B cell (primary cell): ENCODE measurements around the gene NUB1. TPM values are rescaled to one million over a fixed set of nuclear protein-coding genes. Genes with fewer than 3 reads are reported as not detected.

Source experiments
- ATAC-seq: fragments of 200-7000 bp; cut with Tn5 transposase; one replicate; pipeline ENCODE4 v1.10.0; 2021; ENCODE audit warnings: low read depth, mild to moderate bottlenecking, moderate number of reproducible peaks, moderate library complexity
- CTCF ChIA-PET: fragments of 350-600 bp; sonication (Branson Sonifier 250); formaldehyde crosslinking; loops from one replicate; lab custom pipeline; 2021; ENCODE audit warnings: antibody characterized with exemption, inconsistent platforms; lab: Charles Lee
- POLR2A ChIA-PET: fragments of 350-600 bp; sonication (Branson Sonifier 250); formaldehyde crosslinking; loops from one replicate; lab custom pipeline; 2021; ENCODE audit warnings: antibody characterized with exemption; lab: Charles Lee
- DNase-seq: peaks from one replicate; pipeline ENCODE4 v3.0.0; 2013
- H2AFZ ChIP-seq: 2 replicates; pipeline ENCODE4 v1.6.1; 2012; ENCODE audit warnings: mild to moderate bottlenecking, low read depth, low read length; ENCODE audit not compliant: insufficient read depth, poor library complexity, severe bottlenecking
- H3K27ac ChIP-seq, 2 donors: 1 replicate in 1 of 2; 2 replicates in 1 of 2; pipeline ENCODE4 v1.5.1; 2012 to 2013; ENCODE audit warnings: low read length in 2 of 2, mild to moderate bottlenecking in 2 of 2, moderate library complexity in 1 of 2
- H3K27me3 ChIP-seq, 4 experiments: fragments of 200-600 bp in 1 of 4; sonication (generic) in 1 of 4; replicated peaks in 1 of 4; 1 replicate in 2 of 4; 2 replicates in 2 of 4; pipeline versions ENCODE4 v1.6.1 to v1.7.0; 2013 to 2016; ENCODE audit warnings: low read length in 3 of 4, mild to moderate bottlenecking in 2 of 4, mixed read lengths in 1 of 4, moderate library complexity in 1 of 4; ENCODE audit not compliant: insufficient read depth in 4 of 4, control insufficient read depth in 3 of 4; ENCODE audit errors: control extremely low read depth in 1 of 4
- H3K36me3 ChIP-seq, 2 experiments: replicated peaks in 1 of 2; 1 replicate in 1 of 2; 2 replicates in 1 of 2; pipeline versions ENCODE4 v1.6.1 to v1.7.1; 2013; ENCODE audit warnings: low read length in 1 of 2; ENCODE audit not compliant: insufficient read depth in 2 of 2, control insufficient read depth in 1 of 2; ENCODE audit errors: control extremely low read depth in 1 of 2, extremely low read depth in 1 of 2
- H3K4me1 ChIP-seq, 2 donors: fragments of 200-600 bp in 1 of 2; sonication (generic) in 1 of 2; 1 replicate in 1 of 2; 2 replicates in 1 of 2; pipeline versions ENCODE4 v1.5.1 to v1.6.1; 2013 to 2017; ENCODE audit warnings: low read length in 2 of 2; ENCODE audit not compliant: control insufficient read depth in 2 of 2, insufficient read depth in 2 of 2
- H3K4me2 ChIP-seq: replicated peaks from 2 replicates; pipeline ENCODE3; 2012; ENCODE audit warnings: mild to moderate bottlenecking, low read depth, low read length; ENCODE audit not compliant: poor library complexity, severe bottlenecking
- H3K4me3 ChIP-seq, 5 experiments: fragments of 200-600 bp in 1 of 5; sonication (generic) in 1 of 5; 1 replicate in 3 of 5; 2 replicates in 2 of 5; pipeline versions ENCODE4 v1.5.1 to v1.7.0; 2011 to 2016; ENCODE audit warnings: low read length in 4 of 5, mild to moderate bottlenecking in 4 of 5, low read depth in 2 of 5, control low read depth in 1 of 5, moderate library complexity in 1 of 5; ENCODE audit not compliant: insufficient read depth in 1 of 5; ENCODE audit errors: control extremely low read depth in 1 of 5, extremely low read depth in 1 of 5
- H3K79me2 ChIP-seq: fragments of 200-600 bp; sonication (generic); one replicate; pipeline ENCODE4 v1.6.0; 2016; ENCODE audit warnings: low read length; ENCODE audit not compliant: control insufficient read depth, insufficient read depth
- H3K9ac ChIP-seq: fragments of 200-600 bp; sonication (generic); 2 replicates; pipeline ENCODE4 v1.6.1; 2017; ENCODE audit warnings: mild to moderate bottlenecking, low read length, moderate library complexity
- H3K9me3 ChIP-seq, 3 donors: one replicate each; pipeline versions ENCODE4 v1.6.1 to v1.7.1; 2013; ENCODE audit warnings: low read length in 2 of 3; ENCODE audit not compliant: control insufficient read depth in 2 of 3, insufficient read depth in 1 of 3; ENCODE audit errors: control extremely low read depth in 1 of 3
- H4K20me1 ChIP-seq: 2 replicates; pipeline ENCODE4 v1.6.0; 2012; ENCODE audit warnings: mild to moderate bottlenecking, low read length; ENCODE audit not compliant: insufficient read depth, control insufficient read depth, poor library complexity, severe bottlenecking
- H3K27ac Mint-ChIP-seq: one replicate; pipeline ENCODE4 v1.8.0; 2021; ENCODE audit warnings: mixed read lengths
- H3K27me3 Mint-ChIP-seq: one replicate; pipeline ENCODE4 v1.8.0; 2021; ENCODE audit warnings: mixed read lengths
- H3K4me1 Mint-ChIP-seq: one replicate; pipeline ENCODE4 v1.8.0; 2021; ENCODE audit warnings: mixed read lengths
- H3K4me3 Mint-ChIP-seq: one replicate; pipeline ENCODE4 v1.8.0; 2021; ENCODE audit warnings: mixed read lengths
- H3K9me3 Mint-ChIP-seq: one replicate; pipeline ENCODE4 v1.8.0; 2022; ENCODE audit warnings: mixed read lengths; ENCODE audit not compliant: insufficient read depth
- CTCF ChIP-seq: fragments of 200-600 bp; IDR thresholded peaks from one replicate; pipeline ENCODE4 v1.8.0; 2022; ENCODE audit warnings: antibody characterized with exemption, mild to moderate bottlenecking
- EZH2 ChIP-seq: IDR thresholded peaks from 2 replicates; pipeline ENCODE4 v1.6.1; 2012; ENCODE audit warnings: borderline replicate concordance, low read depth, mild to moderate bottlenecking, moderate library complexity, low read length; ENCODE audit not compliant: insufficient read depth, poor library complexity, severe bottlenecking
- WGBS: methylation state at CpG from one replicate; pipeline ENCODE4 v1.1.5; 2013; ENCODE audit warnings: missing lambda C conversion rate; ENCODE audit not compliant: insufficient coverage; 5-methylcytosine and 5-hydroxymethylcytosine counted together
- intact Hi-C: fragments of 100-400 bp; cut with micrococcal nuclease; formaldehyde crosslinking; loops from one replicate; pipeline ENCODE4 v1.10.0; 2022
- polyA plus RNA-seq: library from polyadenylated mRNA; depleted of rRNA; stranded (reverse); fragments of >200 nt; gene quantifications from 2 replicates; pipeline ENCODE4 v1.2.3, GENCODE V29; 2012
- total RNA-seq, 2 donors: library from RNA; stranded (reverse); fragments of 120-200 nt in 1 of 2; gene quantifications; 1 replicate in 1 of 2; 2 replicates in 1 of 2; pipeline versions ENCODE4 v1.2.3 to v1.2.4, GENCODE V29; 2013 to 2022

NUB1 gene
- total and polyA plus RNA-seq, 2 donors (not counting 1 experiment from before 2014, with no cell fraction given): 55.0 to 104 TPM

- intact Hi-C loops: loop anchor here (2.0 kb wide), 1 partner anchor 13 kb away; no protein-coding TSS in a partner anchor
- Histone ChIP-seq H3K4me2 (no peak overlapping the region), H3K4me1 (peaks cover 18 to 22% of the 10 kb centered on the region in 2 donors), H3K79me2 (no peaks in the 10 kb centered on the region), H3K36me3 (no peaks in the 10 kb centered on the region), H3K9ac (no peak overlapping the region), H3K27me3 (no peaks in the 10 kb centered on the region), H3K27ac (no peak overlapping the region), H4K20me1 (no peaks in the 10 kb centered on the region), H2AFZ (no peak overlapping the region), H3K4me3 (no peak overlapping the region), H3K9me3 (peaks cover 0 to 12% (median 2%) of the 10 kb centered on the region in 3 donors)
- DNase-seq: no peak
- Mint-ChIP-seq H3K27me3 (no peaks in the 10 kb centered on the region), H3K9me3 (peaks cover 5% of the 10 kb centered on the region), H3K4me1 (peaks cover 28% of the 10 kb centered on the region), H3K4me3 (no peak overlapping the region), H3K27ac (no peak overlapping the region)
- ChIA-PET POLR2A (no interaction called here), CTCF (interaction anchor here (1.0 kb wide), 1 partner anchor 13 kb away, joined by 4 read pairs; no protein-coding TSS in a partner anchor)
- no peak for ATAC-seq
- 100% methylated on average over 2 of the region's 2 CpGs for WGBS
- TF ChIP-seq CTCF: no peak
- no peak for TF ChIP-seq EZH2
Observed at GRCh38 chr7:151337346-151337745, 4.3 kb upstream of the NUB1 start.

GRCh38 chr7:151338809-151339208 lies 2.8 kb upstream of the NUB1 start:
- ChIA-PET CTCF (interaction anchor here (0.8 to 4.9 kb wide), 3 partner anchors 12 to 27 kb away, joined by 3 to 55 read pairs (median 42); no protein-coding TSS in a partner anchor), POLR2A (interaction anchor here (0.6 kb wide), 1 partner anchor 319 kb away, joined by 3 read pairs; no protein-coding TSS in a partner anchor)
- H3K9ac ChIP-seq: no peak overlapping the region
- H3K27ac ChIP-seq: no peak overlapping the region
- no peak overlapping the region for H3K4me2 ChIP-seq
- no peak for ATAC-seq
- no peak overlapping the region for H2AFZ ChIP-seq
- H3K9me3 Mint-ChIP-seq: peaks cover 5% of the 10 kb centered on the region
- peaks cover 36% of the 10 kb centered on the region for H3K4me1 Mint-ChIP-seq
- H3K27ac Mint-ChIP-seq: peak overlapping the region; percentile 22
- no peaks in the 10 kb centered on the region for H3K27me3 ChIP-seq
- intact Hi-C loops: no loop called here
- H3K79me2 ChIP-seq: peaks cover 12% of the 10 kb centered on the region
- no peaks in the 10 kb centered on the region for H3K27me3 Mint-ChIP-seq
- TF ChIP-seq CTCF (no peak), EZH2 (no peak)
- peaks cover 6% of the 10 kb centered on the region for H4K20me1 ChIP-seq
- no peak overlapping the region for H3K4me3 ChIP-seq
- peaks cover 0 to 12% (median 2%) of the 10 kb centered on the region in 3 donors for H3K9me3 ChIP-seq
- no CpG with 5 or more reads among the region's 3 CpGs for WGBS
- peaks cover 29 to 33% of the 10 kb centered on the region in 2 donors for H3K4me1 ChIP-seq
- H3K4me3 Mint-ChIP-seq: no peak overlapping the region
- DNase-seq: no peak
- H3K36me3 ChIP-seq: peaks cover 0 to 8% of the 10 kb centered on the region in 2 experiments
